Liver (tissue), 3 donors: Measurements from ENCODE around the gene RRP15.

Experiments used
- CTCF ChIP-seq: fragments of 150-350 bp; IDR thresholded peaks from 2 replicates; pipeline ENCODE4 v1.5.1; 2017; ENCODE audit warnings: improper control_type of control experiment, low read depth, low read length; ENCODE audit not compliant: missing input control
- JUND ChIP-seq, 2 donors: IDR thresholded peaks; 2 replicates each; pipeline ENCODE4 v1.6.1; 2016; ENCODE audit warnings: antibody characterized with exemption in 2 of 2
- MAX ChIP-seq: IDR thresholded peaks from 2 replicates; pipeline ENCODE4 v1.6.1; 2016; ENCODE audit warnings: antibody characterized with exemption
- donor health status: healthy.
- donor health status: healthy.

- TF ChIP-seq CTCF (no peak), JUND (IDR thresholded peaks at IDR 0.05) (no peak), MAX (no peak)
Observed at GRCh38 chr1:218341325-218341724, 56.2 kb downstream of the RRP15 start.
